HUES64 (cell line): ENCODE measurements around the gene FAM185A.
"Not testable (repeated sequence)": the region's sequence is repeated elsewhere in the genome, so short reads cannot be mapped to it uniquely, and the experiment has no call there.

ENCODE experiments used
- H3K27ac ChIP-seq: 2 replicates; pipeline ENCODE4 v1.7.0; 2013; ENCODE audit warnings: low read depth, low read length, inconsistent platforms
- H3K27me3 ChIP-seq: 2 replicates; pipeline ENCODE4 v1.6.1; 2013; ENCODE audit warnings: mild to moderate bottlenecking, low read length; ENCODE audit not compliant: insufficient read depth
- H3K36me3 ChIP-seq: 2 replicates; pipeline ENCODE4 v1.6.1; 2013; ENCODE audit warnings: mild to moderate bottlenecking, low read length; ENCODE audit not compliant: insufficient read depth
- H3K4me1 ChIP-seq: 2 replicates; pipeline ENCODE4 v1.6.1; 2013; ENCODE audit warnings: mild to moderate bottlenecking, low read length, moderate library complexity; ENCODE audit not compliant: insufficient read depth
- H3K4me3 ChIP-seq: 2 replicates; pipeline ENCODE4 v1.5.1; 2013; ENCODE audit warnings: mild to moderate bottlenecking, low read length, moderate library complexity
- H3K9ac ChIP-seq: 2 replicates; pipeline ENCODE4 v1.6.1; 2013; ENCODE audit warnings: mild to moderate bottlenecking, low read depth, low read length
- H3K9me3 ChIP-seq: 2 replicates; pipeline ENCODE4 v1.6.1; 2013; ENCODE audit warnings: low read depth, low read length; ENCODE audit not compliant: insufficient read depth
- WGBS: fragments of 150-250, 120-280 bp; methylation state at CpG from one replicate; pipeline ENCODE4 v1.1.7; 2013; ENCODE audit warnings: missing lambda C conversion rate; 5-methylcytosine and 5-hydroxymethylcytosine counted together

FAM185A gene

GRCh38 chr7:102745494-102746288 lies 3.1 kb upstream of the FAM185A start:
- not testable (repeated sequence) for H3K4me1 ChIP-seq, H3K4me3 ChIP-seq, H3K9me3 ChIP-seq, H3K9ac ChIP-seq, H3K27ac ChIP-seq, H3K36me3 ChIP-seq, H3K27me3 ChIP-seq
- WGBS: 100% methylated on average over 2 of the region's 4 CpGs

- not testable (repeated sequence) for H3K27ac ChIP-seq, H3K4me1 ChIP-seq, H3K36me3 ChIP-seq, H3K27me3 ChIP-seq, H3K9me3 ChIP-seq
- WGBS: 8% methylated on average over 5 of the region's 26 CpGs
- Histone ChIP-seq H3K4me3 (peak overlapping the region; percentile 64), H3K9ac (peak overlapping the region; percentile 31)
These were observed 617 bp downstream of the FAM185A start for GRCh38 chr7:102749445-102749786.

- not testable (repeated sequence) for H3K9ac ChIP-seq, H3K27me3 ChIP-seq, H3K4me1 ChIP-seq, H3K4me3 ChIP-seq, H3K27ac ChIP-seq, H3K9me3 ChIP-seq, H3K36me3 ChIP-seq
- WGBS: no CpG with 5 or more reads among the region's 1 CpG
These were observed 9.4 kb downstream of the FAM185A start for GRCh38 chr7:102758227-102758626.

- not testable (repeated sequence) for H3K4me3 ChIP-seq, H3K9me3 ChIP-seq, H3K27me3 ChIP-seq, H3K36me3 ChIP-seq, H3K27ac ChIP-seq, H3K9ac ChIP-seq, H3K4me1 ChIP-seq
- no CpG with 5 or more reads among the region's 1 CpG for WGBS
These were observed 11.1 kb downstream of the FAM185A start for GRCh38 chr7:102759934-102760333.

- H3K9ac ChIP-seq, H3K4me3 ChIP-seq, H3K27me3 ChIP-seq, H3K27ac ChIP-seq, H3K4me1 ChIP-seq, H3K36me3 ChIP-seq, H3K9me3 ChIP-seq: not testable (repeated sequence)
- WGBS: 100% methylated on average over 1 of the region's 1 CpG
These were observed 12.4 kb downstream of the FAM185A start for GRCh38 chr7:102761234-102761633.

- H3K9ac ChIP-seq, H3K9me3 ChIP-seq, H3K27me3 ChIP-seq, H3K36me3 ChIP-seq, H3K4me3 ChIP-seq, H3K27ac ChIP-seq, H3K4me1 ChIP-seq: not testable (repeated sequence)
- 96% methylated on average over 5 of the region's 6 CpGs for WGBS
These were observed 14.6 kb downstream of the FAM185A start for GRCh38 chr7:102763295-102763905.

GRCh38 chr7:102769657-102770192 lies 20.9 kb downstream of the FAM185A start:
- H3K4me3 ChIP-seq, H3K9me3 ChIP-seq, H3K36me3 ChIP-seq, H3K27me3 ChIP-seq, H3K9ac ChIP-seq, H3K4me1 ChIP-seq, H3K27ac ChIP-seq: not testable (repeated sequence)
- WGBS: 88% methylated on average over 1 of the region's 3 CpGs

GRCh38 chr7:102770467-102770866 lies 21.7 kb downstream of the FAM185A start:
- not testable (repeated sequence) for H3K4me1 ChIP-seq, H3K27me3 ChIP-seq, H3K36me3 ChIP-seq, H3K9me3 ChIP-seq, H3K27ac ChIP-seq, H3K9ac ChIP-seq, H3K4me3 ChIP-seq
- WGBS: 90% methylated on average over 1 of the region's 3 CpGs

GRCh38 chr7:102776217-102776616 lies 27.4 kb downstream of the FAM185A start:
- Histone ChIP-seq H3K36me3 (peaks cover 14% of the 10 kb centered on the region), H3K9me3 (peaks cover 10% of the 10 kb centered on the region)
- not testable (repeated sequence) for H3K4me3 ChIP-seq, H3K27me3 ChIP-seq, H3K27ac ChIP-seq, H3K9ac ChIP-seq, H3K4me1 ChIP-seq

- not testable (repeated sequence) for H3K27ac ChIP-seq, H3K4me3 ChIP-seq, H3K4me1 ChIP-seq, H3K27me3 ChIP-seq, H3K9ac ChIP-seq
- WGBS: no CpG with 5 or more reads among the region's 3 CpGs
- peaks cover 16% of the 10 kb centered on the region for H3K36me3 ChIP-seq
- peaks cover 10% of the 10 kb centered on the region for H3K9me3 ChIP-seq
These were observed 29.9 kb downstream of the FAM185A start for GRCh38 chr7:102778663-102779062.

GRCh38 chr7:102780926-102781325 lies 32.1 kb downstream of the FAM185A start:
- peaks cover 10% of the 10 kb centered on the region for H3K9me3 ChIP-seq
- H3K4me3 ChIP-seq, H3K9ac ChIP-seq, H3K27ac ChIP-seq, H3K4me1 ChIP-seq, H3K27me3 ChIP-seq: not testable (repeated sequence)
- 96% methylated on average over 10 of the region's 10 CpGs for WGBS
- H3K36me3 ChIP-seq: peaks cover 16% of the 10 kb centered on the region

- not testable (repeated sequence) for H3K4me1 ChIP-seq, H3K27me3 ChIP-seq, H3K9me3 ChIP-seq, H3K4me3 ChIP-seq, H3K27ac ChIP-seq, H3K36me3 ChIP-seq, H3K9ac ChIP-seq
- 100% methylated on average over 1 of the region's 2 CpGs for WGBS
These were observed 40.0 kb downstream of the FAM185A start for GRCh38 chr7:102788770-102789169.
